HG03060 (cell line): ENCODE measurements around the gene TFR2.

ENCODE experiments used
- ATAC-seq: cut with Tn5 transposase; IDR thresholded peaks from one replicate; pipeline ENCODE4 v1.9.1; 2021; ENCODE audit warnings: low read depth, moderate number of reproducible peaks; ENCODE audit not compliant: unreplicated experiment

TFR2 gene

GRCh38 chr7:100575746-100576383, 65.5 kb downstream of the TFR2 start:
- no peak for ATAC-seq

DNA sequence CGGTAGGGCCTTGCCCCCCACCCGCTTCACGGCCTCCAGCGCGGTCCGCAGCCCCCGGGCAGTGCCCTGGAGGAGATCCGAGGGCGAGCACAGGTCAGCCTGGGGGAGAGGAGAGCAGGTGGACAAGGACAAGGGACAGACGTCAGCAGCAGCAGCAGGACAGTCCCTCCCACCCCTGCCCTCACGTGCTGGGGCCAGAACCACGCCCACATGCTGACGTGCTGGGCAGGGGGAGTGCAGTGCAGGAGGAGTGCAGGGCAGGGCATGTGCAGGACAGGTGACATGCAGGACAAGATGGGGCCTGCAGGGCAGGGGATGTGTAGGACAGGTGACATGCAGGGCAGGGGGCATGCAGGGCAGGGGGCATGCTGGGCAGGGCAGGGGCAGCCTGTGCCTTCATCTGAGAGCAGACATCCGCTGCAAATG, 66.1 kb downstream of the TFR2 start:
- ATAC-seq = no peak

- ATAC-seq = no peak
Measured at GRCh38 chr7:100574362-100575205, 66.8 kb downstream of the TFR2 start.

GRCh38 chr7:100573691-100574361, 67.5 kb downstream of the TFR2 start, which contains the start of gene SAP25:
TSS of gene SAP25 (minus strand) at chr7:100573900. CDS start at chr7:100573742, 158 bp downstream.
- no peak for ATAC-seq

DNA sequence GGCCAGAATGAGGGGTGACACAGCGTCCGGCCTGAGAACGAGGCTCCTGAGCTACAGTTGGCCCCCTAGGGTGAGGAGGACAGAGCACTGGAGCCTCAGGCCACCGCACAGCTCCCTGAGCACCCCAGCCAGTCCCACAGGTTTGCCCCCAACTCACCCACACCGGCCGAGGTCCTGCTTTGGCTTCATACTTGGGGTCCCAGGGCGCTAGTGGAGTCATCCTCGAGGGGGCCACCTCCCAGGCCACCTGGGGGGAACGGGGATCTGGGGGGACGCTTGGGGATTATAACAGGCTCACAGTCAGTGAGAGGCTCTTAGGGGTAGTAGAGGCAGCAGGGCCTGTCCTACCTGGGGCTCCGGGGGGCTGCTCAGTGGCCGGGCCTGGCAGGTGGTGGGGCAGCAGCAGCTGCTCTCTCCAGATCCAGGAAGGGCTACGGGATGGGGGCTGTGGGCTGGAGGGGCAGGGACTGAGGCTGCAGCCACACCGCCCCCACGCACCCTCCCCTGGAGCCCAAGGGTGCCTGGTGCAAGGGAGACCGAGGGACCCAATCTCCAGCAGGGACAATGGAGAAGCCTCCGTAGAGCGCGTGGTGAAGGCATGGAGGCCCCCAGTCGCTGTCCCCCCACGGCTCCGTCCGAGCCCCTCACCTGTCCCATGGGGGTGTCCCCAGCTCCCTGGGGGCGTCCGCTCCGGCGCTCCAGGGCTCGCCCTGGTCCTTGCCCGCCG, 68.2 kb downstream of the TFR2 start:
- no peak for ATAC-seq

GRCh38 chr7:100572281-100572948, 68.9 kb downstream of the TFR2 start:
- no peak for ATAC-seq

GRCh38 chr7:100571829-100572116, 69.6 kb downstream of the TFR2 start:
- ATAC-seq = no peak

GRCh38 chr7:100570954-100571828, 70.2 kb downstream of the TFR2 start:
- no peak for ATAC-seq
